HG03196 (cell line): Measurements from ENCODE around the gene HOXB4.

Experiments used
- ATAC-seq: cut with Tn5 transposase; IDR thresholded peaks from one replicate; pipeline ENCODE4 v1.9.1; 2021; ENCODE audit not compliant: unreplicated experiment

Gene HOXB4

DNA sequence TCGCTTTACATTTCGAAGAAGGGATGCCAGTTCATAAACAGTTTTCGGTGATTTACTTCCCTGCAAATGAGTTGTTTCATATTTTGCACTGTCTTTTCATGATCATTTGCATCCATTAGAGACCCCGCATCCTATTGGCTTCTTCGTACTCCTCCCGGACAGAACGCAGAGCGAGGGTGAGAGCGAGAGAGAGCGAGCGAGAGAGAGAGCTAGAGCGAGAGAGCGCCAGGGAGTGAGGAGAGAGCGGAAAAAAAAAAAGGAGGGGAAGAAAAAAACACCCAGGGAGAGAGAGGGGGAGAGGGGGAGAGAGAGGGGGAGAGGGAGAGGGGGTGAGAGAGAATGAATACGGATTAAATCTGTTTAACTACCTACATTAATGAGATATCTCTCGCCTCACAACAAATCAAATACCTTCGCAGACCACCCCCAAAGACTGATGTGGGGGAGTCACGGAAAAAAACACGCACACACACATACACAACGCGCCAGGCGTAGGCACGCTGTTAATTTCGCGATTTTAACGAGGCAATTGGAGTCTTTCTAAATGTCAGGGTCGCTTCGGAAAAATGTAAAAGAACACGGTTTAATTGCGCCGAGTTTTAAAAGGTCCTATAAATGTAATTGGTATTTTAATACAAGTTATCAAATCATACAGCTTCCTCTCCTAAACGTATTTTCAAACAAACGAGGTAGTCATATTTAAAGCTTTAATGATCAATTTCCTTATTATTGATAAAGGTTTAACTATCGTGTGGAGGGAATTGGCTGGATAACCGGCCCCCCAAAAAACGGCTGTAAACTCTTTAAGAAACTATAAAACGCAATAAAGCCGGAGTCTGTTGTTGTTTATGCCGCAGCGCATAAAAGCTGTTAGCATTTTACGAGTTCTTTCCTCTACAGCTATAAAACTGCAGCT lies 37.2 kb upstream of the HOXB4 start, which contains the start of gene HOXB8:
HOXB8 (minus strand) TSS at position 246 of the 916 bp plus-strand sequence. CDS start 588 bp downstream, outside the sequence.
- no peak for ATAC-seq

GRCh38 chr17:48613862-48614694 lies 35.9 kb upstream of the HOXB4 start:
- no peak for ATAC-seq

GRCh38 chr17:48612854-48613691 lies 34.9 kb upstream of the HOXB4 start:
- no peak for ATAC-seq

DNA sequence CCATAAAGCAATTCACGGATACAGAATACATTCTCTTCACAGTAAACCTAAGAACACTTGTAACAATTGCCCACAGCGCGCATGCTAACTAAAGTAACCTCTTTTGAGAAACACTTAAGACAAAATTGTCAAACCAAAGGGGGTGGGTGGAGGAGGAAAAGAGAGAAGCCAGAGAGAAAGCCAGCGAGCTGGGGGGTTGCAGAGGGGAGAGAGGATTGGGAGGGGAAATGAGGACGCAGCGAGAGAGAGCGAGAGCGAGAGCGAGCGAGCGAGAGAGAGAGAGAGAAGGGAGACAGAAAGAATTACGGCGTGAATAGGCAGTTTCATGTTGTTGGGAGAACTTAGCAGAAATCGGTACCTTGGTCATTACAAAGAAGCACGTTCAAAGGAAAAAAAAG lies 34.3 kb upstream of the HOXB4 start:
- ATAC-seq = no peak

DNA sequence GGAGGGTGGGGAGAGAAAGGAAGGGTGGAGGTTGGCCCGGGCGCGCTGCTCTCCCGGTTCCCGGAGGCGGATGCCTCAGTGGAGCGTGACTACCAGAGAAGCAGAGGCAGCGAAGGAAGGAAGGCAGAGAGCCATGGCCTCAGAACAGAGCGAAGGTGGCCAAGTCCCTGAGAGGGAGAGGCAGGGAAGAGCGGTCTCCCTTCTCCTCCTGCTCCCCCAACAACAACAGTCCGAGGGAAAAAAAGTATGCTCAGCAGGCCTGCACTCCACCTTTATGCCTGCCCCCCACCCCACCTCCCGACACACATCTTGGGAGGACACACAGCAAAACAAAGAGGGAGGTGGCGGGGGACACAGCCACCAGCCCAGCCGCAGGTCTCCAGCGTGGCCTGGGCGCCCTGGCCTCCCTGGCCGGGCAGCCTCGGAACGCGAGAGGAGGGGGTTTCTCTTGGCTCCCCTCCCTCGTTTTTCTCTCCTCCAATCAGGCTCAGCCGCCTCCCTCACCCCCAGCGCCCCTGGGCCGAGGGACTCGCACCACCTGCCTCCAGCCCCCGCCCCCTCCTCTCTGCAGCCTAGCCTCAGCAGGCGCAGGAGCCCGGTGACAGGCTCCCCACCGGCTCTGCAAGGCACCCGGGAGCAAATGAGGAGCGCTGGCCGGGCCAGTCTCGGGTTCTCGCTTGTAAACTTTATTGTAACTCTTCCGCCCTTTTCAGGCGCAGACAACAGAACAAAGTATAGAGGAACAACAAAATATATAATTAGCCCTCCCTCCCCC lies 33.7 kb upstream of the HOXB4 start:
- no peak for ATAC-seq

DNA sequence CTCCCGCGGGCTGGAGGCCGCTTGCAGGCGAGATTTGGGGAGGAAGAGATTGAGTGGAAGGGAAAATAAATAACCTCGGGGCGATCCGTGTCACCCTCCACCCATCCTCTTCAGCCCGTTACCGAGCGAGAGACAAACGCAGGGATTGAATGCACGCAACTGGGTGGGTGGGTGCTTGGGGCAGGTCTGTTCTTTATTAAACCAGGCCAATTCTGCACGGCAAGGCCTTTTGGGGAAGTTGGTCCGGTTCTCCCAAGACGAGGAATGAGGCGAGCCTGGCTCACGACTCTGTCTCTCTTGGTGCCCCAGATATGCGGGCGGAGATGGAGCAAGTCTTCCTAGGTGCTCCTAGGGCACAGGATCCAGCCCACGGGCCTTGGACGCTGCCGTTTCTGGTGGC lies 33.1 kb upstream of the HOXB4 start:
- no peak for ATAC-seq

- no peak for ATAC-seq
Observed at GRCh38 chr17:48610282-48611211, 32.4 kb upstream of the HOXB4 start, which contains the start of gene HOXB7. TSS of gene HOXB7 (minus strand) at chr17:48611017. CDS start at chr17:48610918, 99 bp downstream.

GRCh38 chr17:48609759-48610281 lies 31.7 kb upstream of the HOXB4 start:
- no peak for ATAC-seq

GRCh38 chr17:48609033-48609432 lies 30.9 kb upstream of the HOXB4 start:
- ATAC-seq = no peak

GRCh38 chr17:48608494-48608834 lies 30.3 kb upstream of the HOXB4 start:
- no peak for ATAC-seq

GRCh38 chr17:48606892-48607614 lies 28.9 kb upstream of the HOXB4 start:
- ATAC-seq = no peak

DNA sequence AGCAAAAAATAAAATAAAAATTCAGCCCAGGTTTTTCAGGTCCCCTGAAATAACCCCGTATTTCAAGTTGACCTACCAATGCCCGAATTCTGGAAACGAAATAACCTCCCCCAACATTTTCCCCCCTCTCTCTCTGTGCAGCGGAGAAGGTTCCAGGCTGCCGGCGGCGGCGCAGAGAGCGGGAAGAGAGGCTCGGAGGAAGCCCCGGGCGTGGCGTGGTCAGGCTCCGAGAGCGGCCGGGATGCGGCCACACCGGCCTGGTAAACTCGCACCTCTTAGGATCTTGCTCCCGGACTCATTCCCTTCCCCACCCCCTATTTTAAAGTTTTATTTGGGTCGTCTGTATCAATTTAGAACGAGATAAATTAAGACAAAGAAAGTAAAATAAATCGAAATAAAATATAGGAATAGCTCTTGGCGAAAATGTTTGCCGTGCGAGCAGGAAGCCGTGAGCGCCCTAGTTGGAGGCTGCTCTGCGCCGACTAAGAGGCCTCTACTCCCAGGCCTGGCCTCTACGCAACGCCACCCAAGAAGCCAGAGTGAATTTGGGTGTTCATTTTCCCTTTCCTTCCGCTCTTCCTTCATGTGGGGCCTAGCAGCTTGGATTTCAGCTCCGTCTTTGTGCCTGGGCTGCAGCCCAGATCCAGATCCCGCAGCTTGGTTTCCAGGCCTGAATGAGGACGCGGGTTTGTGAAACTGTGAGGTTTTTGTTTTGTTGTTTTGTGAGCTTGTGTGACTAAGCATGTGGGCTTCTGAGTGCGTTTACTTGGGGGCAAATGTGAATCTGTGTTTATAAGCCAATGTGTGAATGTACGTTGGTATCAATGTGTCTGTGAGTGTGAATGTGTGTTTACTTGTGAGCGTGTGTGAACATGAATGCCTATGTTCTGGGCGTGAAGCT lies 28.1 kb upstream of the HOXB4 start:
- ATAC-seq = no peak

GRCh38 chr17:48605409-48605919 lies 27.3 kb upstream of the HOXB4 start:
- no peak for ATAC-seq

DNA sequence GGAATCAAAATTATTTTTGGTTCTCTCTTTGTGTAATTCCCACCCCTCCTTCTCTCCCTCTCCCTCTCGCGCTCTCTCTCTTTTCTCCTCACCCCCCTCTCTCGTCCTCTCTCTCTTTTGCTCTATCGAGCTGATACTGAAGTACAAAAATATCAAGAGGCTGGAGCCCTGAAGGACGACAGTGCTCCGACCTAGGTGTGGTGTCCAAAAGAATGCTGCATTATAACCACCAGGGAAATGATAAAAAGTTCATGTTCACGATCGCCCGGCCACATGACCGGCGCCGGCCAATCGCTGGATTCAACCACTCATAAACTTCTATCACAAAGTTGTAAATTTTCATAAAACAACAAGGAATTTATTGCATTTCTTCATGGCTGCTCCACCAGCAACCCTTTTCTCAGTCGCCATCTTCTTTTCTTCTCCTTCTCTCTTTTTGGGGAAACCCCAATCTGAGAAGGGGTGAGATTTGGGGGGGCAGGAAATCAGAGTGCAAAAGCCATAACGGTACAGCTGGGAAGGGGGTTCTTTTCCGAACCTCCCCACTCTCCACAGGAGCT lies 26.7 kb upstream of the HOXB4 start, which contains the start of gene HOXB6:
HOXB6 (minus strand) TSS at position 217 of the 560 bp plus-strand sequence. CDS start 6,836 bp downstream, outside the sequence.
- no peak for ATAC-seq

DNA sequence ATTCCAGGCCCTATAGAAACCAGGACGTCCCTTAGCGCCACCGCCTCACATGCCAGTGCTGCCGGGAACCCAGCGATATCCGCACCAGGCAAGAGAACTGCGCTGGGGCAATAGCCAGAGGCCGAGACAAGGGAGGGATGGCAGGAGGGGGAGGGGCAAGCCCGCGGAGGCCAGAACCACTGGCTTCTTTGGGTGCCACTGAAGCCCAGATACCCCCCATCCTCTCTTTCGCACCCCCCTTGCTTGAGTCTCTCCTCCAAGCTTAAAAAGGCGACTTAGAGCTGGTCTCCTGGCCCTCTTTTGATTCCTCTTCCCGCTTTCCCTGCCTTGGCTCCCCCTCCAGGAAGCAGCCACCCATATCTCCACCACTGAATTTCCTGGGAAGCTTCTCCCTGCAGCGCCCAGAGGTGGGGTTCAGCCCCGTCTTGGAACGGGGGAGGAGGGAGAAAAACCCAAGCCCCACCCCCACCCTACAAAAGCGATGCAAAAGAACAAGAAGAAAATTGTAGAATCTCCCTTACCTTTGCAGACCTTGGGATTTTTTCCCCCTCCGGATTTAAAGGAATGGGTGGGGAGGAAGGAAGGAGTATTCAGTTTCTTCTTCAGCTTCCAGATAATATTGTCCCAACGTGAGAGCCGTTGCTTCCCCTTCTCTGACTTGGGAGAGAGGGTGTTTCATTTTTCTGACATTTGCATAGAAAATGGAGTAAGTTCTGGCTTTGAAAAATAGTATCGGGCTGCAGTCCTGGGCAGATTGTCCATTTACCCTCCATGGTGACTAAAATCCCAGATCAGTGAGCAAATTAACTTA lies 26.0 kb upstream of the HOXB4 start:
- ATAC-seq = no peak
